T-helper 1 cell treated with Interleukin-12 subunit alpha and Interleukin-12 subunit beta and Interleukin-4 antibody, amounts not matched to agents 30 μg/mL and 1 μg/mL, for 36 hours (primary cell): Measurements from ENCODE around the gene DUS4L.
A peak's percentile ranks its signal among the peaks of the same experiment; 100 is the strongest.

ENCODE experiments used
- H3K27ac Mint-ChIP-seq: one replicate; pipeline ENCODE4 v1.8.0; 2021; ENCODE audit warnings: mild to moderate bottlenecking, mixed read lengths
- H3K27me3 Mint-ChIP-seq: one replicate; pipeline ENCODE4 v1.8.0; 2021; ENCODE audit warnings: low read depth, mixed read lengths
- H3K36me3 Mint-ChIP-seq: one replicate; pipeline ENCODE4 v1.8.0; 2021; ENCODE audit warnings: low read depth, mixed read lengths
- H3K4me1 Mint-ChIP-seq: one replicate; pipeline ENCODE4 v1.8.0; 2021; ENCODE audit warnings: low read depth, mixed read lengths
- H3K4me3 Mint-ChIP-seq: one replicate; pipeline ENCODE4 v1.8.0; 2021; ENCODE audit warnings: mild to moderate bottlenecking, moderate library complexity, mixed read lengths
- H3K9me3 Mint-ChIP-seq: one replicate; pipeline ENCODE4 v1.8.0; 2021; ENCODE audit warnings: mixed read lengths

The DUS4L gene

GRCh38 chr7:107615910-107616680 lies 52.3 kb downstream of the DUS4L start:
- Mint-ChIP-seq H3K36me3 (peaks cover 35% of the 10 kb centered on the region), H3K27me3 (no peaks in the 10 kb centered on the region), H3K4me3 (no peak overlapping the region), H3K27ac (peak overlapping the region; percentile 32), H3K9me3 (no peaks in the 10 kb centered on the region), H3K4me1 (peaks cover 30% of the 10 kb centered on the region)

GRCh38 chr7:107622429-107622828 lies 58.7 kb downstream of the DUS4L start:
- Mint-ChIP-seq H3K27me3 (no peaks in the 10 kb centered on the region), H3K36me3 (peaks cover 14% of the 10 kb centered on the region)

GRCh38 chr7:107622894-107623293 lies 59.1 kb downstream of the DUS4L start:
- H3K9me3 Mint-ChIP-seq = peaks cover 7% of the 10 kb centered on the region
- no peak overlapping the region for H3K27ac Mint-ChIP-seq
- H3K36me3 Mint-ChIP-seq = peaks cover 14% of the 10 kb centered on the region
- no peaks in the 10 kb centered on the region for H3K27me3 Mint-ChIP-seq
- peaks cover 2% of the 10 kb centered on the region for H3K4me1 Mint-ChIP-seq
- no peak overlapping the region for H3K4me3 Mint-ChIP-seq

More at GRCh38 chr7:107622429-107622828, 58.7 kb downstream of the DUS4L start:
- Mint-ChIP-seq H3K4me1 (no peaks in the 10 kb centered on the region), H3K27ac (no peak overlapping the region), H3K9me3 (peaks cover 7% of the 10 kb centered on the region), H3K4me3 (no peak overlapping the region)

- Mint-ChIP-seq H3K4me1 (peaks cover 21% of the 10 kb centered on the region), H3K27ac (no peak overlapping the region), H3K36me3 (peaks cover 16% of the 10 kb centered on the region)
Observed at GRCh38 chr7:107627002-107627401, 63.2 kb downstream of the DUS4L start.

More at GRCh38 chr7:107627002-107627401, 63.2 kb downstream of the DUS4L start:
- peaks cover 7% of the 10 kb centered on the region for H3K9me3 Mint-ChIP-seq
- no peak overlapping the region for H3K4me3 Mint-ChIP-seq
- no peaks in the 10 kb centered on the region for H3K27me3 Mint-ChIP-seq
